ENCODE data around the gene MEPCE. TPM values are rescaled to one million over a fixed set of nuclear protein-coding genes. Genes with fewer than 3 reads are reported as not detected.

Gene MEPCE
- total and polyA plus RNA-seq, 10 of the 15 experiments (the other 5 are each of a cell fraction or from before 2014, with no cell fraction given), result 8.2 to 48.0 (median 22.1) TPM

DNA sequence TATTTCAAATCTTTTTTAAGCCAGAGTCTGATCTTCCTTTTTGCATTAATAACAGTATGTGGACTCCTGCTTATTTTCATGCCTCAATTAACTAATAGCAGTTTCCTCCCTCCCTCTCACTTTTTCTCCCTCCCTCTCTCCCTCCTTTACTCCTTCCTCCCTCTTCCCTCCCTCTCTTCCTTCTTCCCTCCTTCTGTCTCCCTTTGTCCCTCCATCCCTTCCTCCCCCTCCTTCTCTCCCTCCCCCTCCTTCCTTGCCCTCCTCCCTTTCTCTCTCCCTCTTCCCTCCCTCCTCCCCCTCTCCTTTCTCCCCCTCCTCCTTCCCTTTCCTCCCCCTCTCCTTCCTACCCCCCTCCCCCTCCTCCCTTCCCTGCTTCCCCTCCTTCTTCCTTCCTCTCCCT lies 3.1 kb upstream of the MEPCE start:
- in situ Hi-C loops (cut with MboI), result no loop called here
- ChIA-PET POLR2A (interaction anchor here (0.7 kb wide), 2 partner anchors 49 to 297 kb away, joined by 3 to 5 read pairs; no protein-coding TSS in a partner anchor), SMC1A (ENCODE audit: uncharacterized antibody, unreplicated experiment) (no interaction called here), CTCF (no interaction called here), RAD21 (ENCODE audit: unreplicated experiment) (no interaction called here)
- Histone ChIP-seq H2AFZ (ENCODE audit: control insufficient read depth, low read depth, low read length) (no peak overlapping the region), H3K9me3 (replicated peaks; ENCODE audit: control insufficient read depth, insufficient read depth, low read length) (no peaks in the 10 kb centered on the region), H3K36me3 (ENCODE audit: control insufficient read depth in 2 of 2, insufficient read depth in 2 of 2, low read length in 1 of 2) (peaks cover 0 to 3% of the 10 kb centered on the region in 2 experiments; a peak in 2 of 4 replicates), H3K9ac (ENCODE audit: control insufficient read depth, insufficient read depth, low read length) (no peak overlapping the region), H3K79me2 (ENCODE audit: control insufficient read depth, insufficient read depth, low read length) (peaks cover 22% of the 10 kb centered on the region), H3K4me2 (ENCODE audit: control insufficient read depth, insufficient read depth) (no peak overlapping the region), H3K27ac (ENCODE audit: control insufficient read depth, insufficient read depth) (no peak overlapping the region), H4K20me1 (ENCODE audit: control insufficient read depth, insufficient read depth) (no peaks in the 10 kb centered on the region), H3K4me3 (no peak overlapping the region), H3K27me3 (replicated peaks in 1 of 2; ENCODE audit: control insufficient read depth in 2 of 2, insufficient read depth in 2 of 2, low read length in 1 of 2) (no peaks in the 10 kb centered on the region), H3K4me1 (ENCODE audit: control insufficient read depth, insufficient read depth, low read length) (peaks cover 22% of the 10 kb centered on the region)
- DNase-seq (ENCODE audit: low read depth, low spot score), result no peak
- intact Hi-C loops (cut with micrococcal nuclease; ENCODE audit: unreplicated experiment), result no loop called here
- BruUV-seq (replicated peaks), result no TSS peak
- ATAC-seq, result no peak
- no peak for FAIRE-seq
- TF ChIP-seq DPF2 (IDR thresholded peaks at IDR 0.05), result no peak
- TF ChIP-seq, protein P1, sequence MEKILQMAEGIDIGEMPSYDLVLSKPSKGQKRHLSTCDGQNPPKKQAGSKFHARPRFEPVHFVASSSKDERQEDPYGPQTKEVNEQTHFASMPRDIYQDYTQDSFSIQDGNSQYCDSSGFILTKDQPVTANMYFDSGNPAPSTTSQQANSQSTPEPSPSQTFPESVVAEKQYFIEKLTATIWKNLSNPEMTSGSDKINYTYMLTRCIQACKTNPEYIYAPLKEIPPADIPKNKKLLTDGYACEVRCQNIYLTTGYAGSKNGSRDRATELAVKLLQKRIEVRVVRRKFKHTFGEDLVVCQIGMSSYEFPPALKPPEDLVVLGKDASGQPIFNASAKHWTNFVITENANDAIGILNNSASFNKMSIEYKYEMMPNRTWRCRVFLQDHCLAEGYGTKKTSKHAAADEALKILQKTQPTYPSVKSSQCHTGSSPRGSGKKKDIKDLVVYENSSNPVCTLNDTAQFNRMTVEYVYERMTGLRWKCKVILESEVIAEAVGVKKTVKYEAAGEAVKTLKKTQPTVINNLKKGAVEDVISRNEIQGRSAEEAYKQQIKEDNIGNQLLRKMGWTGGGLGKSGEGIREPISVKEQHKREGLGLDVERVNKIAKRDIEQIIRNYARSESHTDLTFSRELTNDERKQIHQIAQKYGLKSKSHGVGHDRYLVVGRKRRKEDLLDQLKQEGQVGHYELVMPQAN (conservative IDR thresholded peaks at IDR 0.05), result no peak
- no peak for TF ChIP-seq CTCF (IDR thresholded peaks at IDR 0.05 in 2 of 3, conservative IDR thresholded peaks at IDR 0.05 in 1 of 3; ENCODE audit: control insufficient read depth in 2 of 3, extremely low read depth in 1 of 3, insufficient read depth in 1 of 3, low read depth in 3 of 3, low read length in 3 of 3)
- TF ChIP-seq KLF5 (IDR thresholded peaks at IDR 0.05; ENCODE audit: partially characterized antibody), result no peak
- no peak for TF ChIP-seq SIN3A (IDR thresholded peaks at IDR 0.05; ENCODE audit: low read depth, low read length)
- TF ChIP-seq, protein P2, sequence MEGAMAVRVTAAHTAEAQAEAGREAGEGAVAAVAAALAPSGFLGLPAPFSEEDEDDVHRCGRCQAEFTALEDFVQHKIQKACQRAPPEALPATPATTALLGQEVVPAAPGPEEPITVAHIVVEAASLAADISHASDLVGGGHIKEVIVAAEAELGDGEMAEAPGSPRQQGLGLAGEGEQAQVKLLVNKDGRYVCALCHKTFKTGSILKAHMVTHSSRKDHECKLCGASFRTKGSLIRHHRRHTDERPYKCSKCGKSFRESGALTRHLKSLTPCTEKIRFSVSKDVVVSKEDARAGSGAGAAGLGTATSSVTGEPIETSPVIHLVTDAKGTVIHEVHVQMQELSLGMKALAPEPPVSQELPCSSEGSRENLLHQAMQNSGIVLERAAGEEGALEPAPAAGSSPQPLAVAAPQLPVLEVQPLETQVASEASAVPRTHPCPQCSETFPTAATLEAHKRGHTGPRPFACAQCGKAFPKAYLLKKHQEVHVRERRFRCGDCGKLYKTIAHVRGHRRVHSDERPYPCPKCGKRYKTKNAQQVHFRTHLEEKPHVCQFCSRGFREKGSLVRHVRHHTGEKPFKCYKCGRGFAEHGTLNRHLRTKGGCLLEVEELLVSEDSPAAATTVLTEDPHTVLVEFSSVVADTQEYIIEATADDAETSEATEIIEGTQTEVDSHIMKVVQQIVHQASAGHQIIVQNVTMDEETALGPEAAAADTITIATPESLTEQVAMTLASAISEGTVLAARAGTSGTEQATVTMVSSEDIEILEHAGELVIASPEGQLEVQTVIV (IDR thresholded peaks at IDR 0.05; ENCODE audit: borderline replicate concordance, partially characterized antibody), result no peak
- TF ChIP-seq ZBED1 (IDR thresholded peaks at IDR 0.05; ENCODE audit: borderline replicate concordance), result no peak
- TF ChIP-seq CHD4 (IDR thresholded peaks at IDR 0.05), result no peak
- no peak for TF ChIP-seq CREM (IDR thresholded peaks at IDR 0.05; ENCODE audit: low read depth)
- no peak for TF ChIP-seq SMAD1 (IDR thresholded peaks at IDR 0.05; ENCODE audit: low read depth, partially characterized antibody)
- no peak for TF ChIP-seq HDAC2 (IDR thresholded peaks at IDR 0.05)
- TF ChIP-seq, protein P3, sequence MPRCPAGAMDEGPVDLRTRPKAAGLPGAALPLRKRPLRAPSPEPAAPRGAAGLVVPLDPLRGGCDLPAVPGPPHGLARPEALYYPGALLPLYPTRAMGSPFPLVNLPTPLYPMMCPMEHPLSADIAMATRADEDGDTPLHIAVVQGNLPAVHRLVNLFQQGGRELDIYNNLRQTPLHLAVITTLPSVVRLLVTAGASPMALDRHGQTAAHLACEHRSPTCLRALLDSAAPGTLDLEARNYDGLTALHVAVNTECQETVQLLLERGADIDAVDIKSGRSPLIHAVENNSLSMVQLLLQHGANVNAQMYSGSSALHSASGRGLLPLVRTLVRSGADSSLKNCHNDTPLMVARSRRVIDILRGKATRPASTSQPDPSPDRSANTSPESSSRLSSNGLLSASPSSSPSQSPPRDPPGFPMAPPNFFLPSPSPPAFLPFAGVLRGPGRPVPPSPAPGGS (IDR thresholded peaks at IDR 0.05; ENCODE audit: borderline replicate concordance, insufficient read depth, low read depth, low read length, poor library complexity, severe bottlenecking), result no peak
- TF ChIP-seq TAF1 (IDR thresholded peaks at IDR 0.05; ENCODE audit: borderline replicate concordance, low read depth, low read length), result no peak
- TF ChIP-seq KAT2A (conservative IDR thresholded peaks at IDR 0.05; ENCODE audit: control insufficient read depth, low read depth, low read length), result no peak
- TF ChIP-seq, protein P4, sequence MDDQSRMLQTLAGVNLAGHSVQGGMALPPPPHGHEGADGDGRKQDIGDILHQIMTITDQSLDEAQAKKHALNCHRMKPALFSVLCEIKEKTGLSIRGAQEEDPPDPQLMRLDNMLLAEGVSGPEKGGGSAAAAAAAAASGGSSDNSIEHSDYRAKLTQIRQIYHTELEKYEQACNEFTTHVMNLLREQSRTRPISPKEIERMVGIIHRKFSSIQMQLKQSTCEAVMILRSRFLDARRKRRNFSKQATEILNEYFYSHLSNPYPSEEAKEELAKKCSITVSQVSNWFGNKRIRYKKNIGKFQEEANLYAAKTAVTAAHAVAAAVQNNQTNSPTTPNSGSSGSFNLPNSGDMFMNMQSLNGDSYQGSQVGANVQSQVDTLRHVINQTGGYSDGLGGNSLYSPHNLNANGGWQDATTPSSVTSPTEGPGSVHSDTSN (IDR thresholded peaks at IDR 0.05; ENCODE audit: insufficient replicate concordance, low read depth, low read length), result no peak
- TF ChIP-seq RFX5 (IDR thresholded peaks at IDR 0.05; ENCODE audit: low read depth, low read length), result no peak
- no peak for TF ChIP-seq LARP7 (IDR thresholded peaks at IDR 0.05)

Data from GM12878 (cell line).